ENCODE data around the gene CRHR1.

DNA sequence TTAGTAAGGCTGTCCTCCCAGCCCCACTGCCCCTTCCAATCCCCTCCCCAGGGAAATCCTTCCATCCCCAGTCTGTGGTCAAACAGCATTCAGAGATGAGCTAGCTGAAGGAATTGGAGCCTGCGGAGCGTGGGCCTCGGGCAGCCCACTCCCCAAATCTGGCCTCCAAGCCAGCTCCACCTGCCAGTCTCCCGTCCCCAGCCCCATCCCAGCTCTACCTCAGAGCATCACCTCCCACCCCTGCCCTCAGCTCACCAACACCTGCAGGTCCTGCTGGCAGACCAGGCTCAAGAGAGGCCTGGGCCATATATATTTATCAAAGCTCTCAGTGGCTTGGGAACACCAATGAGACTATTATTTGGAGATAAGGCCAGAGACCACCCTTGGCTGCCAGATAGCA lies 55.3 kb downstream of the CRHR1 start:
- TF ChIP-seq, protein P1, sequence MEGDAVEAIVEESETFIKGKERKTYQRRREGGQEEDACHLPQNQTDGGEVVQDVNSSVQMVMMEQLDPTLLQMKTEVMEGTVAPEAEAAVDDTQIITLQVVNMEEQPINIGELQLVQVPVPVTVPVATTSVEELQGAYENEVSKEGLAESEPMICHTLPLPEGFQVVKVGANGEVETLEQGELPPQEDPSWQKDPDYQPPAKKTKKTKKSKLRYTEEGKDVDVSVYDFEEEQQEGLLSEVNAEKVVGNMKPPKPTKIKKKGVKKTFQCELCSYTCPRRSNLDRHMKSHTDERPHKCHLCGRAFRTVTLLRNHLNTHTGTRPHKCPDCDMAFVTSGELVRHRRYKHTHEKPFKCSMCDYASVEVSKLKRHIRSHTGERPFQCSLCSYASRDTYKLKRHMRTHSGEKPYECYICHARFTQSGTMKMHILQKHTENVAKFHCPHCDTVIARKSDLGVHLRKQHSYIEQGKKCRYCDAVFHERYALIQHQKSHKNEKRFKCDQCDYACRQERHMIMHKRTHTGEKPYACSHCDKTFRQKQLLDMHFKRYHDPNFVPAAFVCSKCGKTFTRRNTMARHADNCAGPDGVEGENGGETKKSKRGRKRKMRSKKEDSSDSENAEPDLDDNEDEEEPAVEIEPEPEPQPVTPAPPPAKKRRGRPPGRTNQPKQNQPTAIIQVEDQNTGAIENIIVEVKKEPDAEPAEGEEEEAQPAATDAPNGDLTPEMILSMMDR (IDR thresholded peaks at IDR 0.05; ENCODE audit: low read length) = no peak
- TF ChIP-seq EZH2phosphoT487 (IDR thresholded peaks at IDR 0.05; ENCODE audit: low read length) (no peak), EZH2 (optimal IDR thresholded peaks at IDR 0.05; ENCODE audit: low read depth, low read length) (no peak)
